GM21423 (cell line): ENCODE measurements around the gene DSTN.

Experiments used
- ATAC-seq: cut with Tn5 transposase; IDR thresholded peaks from one replicate; pipeline ENCODE4 v1.9.1; 2021; ENCODE audit warnings: mild to moderate bottlenecking, moderate library complexity; ENCODE audit not compliant: unreplicated experiment

Gene DSTN

GRCh38 chr20:17611540-17612286 is 41.8 kb downstream of the DSTN start:
- ATAC-seq: no peak

GRCh38 chr20:17612287-17612991 is 42.6 kb downstream of the DSTN start:
- no peak for ATAC-seq

GRCh38 chr20:17612992-17613327 is 43.1 kb downstream of the DSTN start:
- no peak for ATAC-seq

- no peak for ATAC-seq
Observed at GRCh38 chr20:17613328-17614175, 43.7 kb downstream of the DSTN start.

GRCh38 chr20:17614176-17614811 is 44.4 kb downstream of the DSTN start:
- ATAC-seq: no peak

- no peak for ATAC-seq
Observed at GRCh38 chr20:17614812-17615644, 45.2 kb downstream of the DSTN start.

- no peak for ATAC-seq
Observed at GRCh38 chr20:17615645-17616479, 46.0 kb downstream of the DSTN start.

- no peak for ATAC-seq
Observed at GRCh38 chr20:17616480-17617211, 46.8 kb downstream of the DSTN start.

- ATAC-seq: no peak
Observed at GRCh38 chr20:17617212-17617867, 47.5 kb downstream of the DSTN start.

GRCh38 chr20:17617868-17618672 is 48.2 kb downstream of the DSTN start:
- no peak for ATAC-seq

- ATAC-seq: no peak
Observed at GRCh38 chr20:17618673-17619013, 48.8 kb downstream of the DSTN start.

- ATAC-seq: no peak
Observed at GRCh38 chr20:17619351-17620093, 49.6 kb downstream of the DSTN start.

- no peak for ATAC-seq
Observed at GRCh38 chr20:17620371-17621228, 50.7 kb downstream of the DSTN start.

GRCh38 chr20:17621229-17621968 is 51.5 kb downstream of the DSTN start:
- no peak for ATAC-seq
